HepG2 (cell line): Measurements from ENCODE around the gene ZCCHC3. TPM values are rescaled to one million over a fixed set of nuclear protein-coding genes. Genes with fewer than 3 reads are reported as not detected.

ENCODE experiments used
- ADNP ChIP-seq: sonication (generic); formaldehyde crosslinking; IDR thresholded peaks from 2 replicates; pipeline ENCODE4 v1.4.0; 2020; ENCODE audit warnings: missing genetic modification reagents
- ARID2 ChIP-seq: sonication (generic); formaldehyde crosslinking; IDR thresholded peaks from 2 replicates; pipeline ENCODE4 v1.8.1; 2022; ENCODE audit warnings: mild to moderate bottlenecking, missing genetic modification reagents, borderline replicate concordance
- BATF2 ChIP-seq: sonication (generic); formaldehyde crosslinking; IDR thresholded peaks from 2 replicates; pipeline ENCODE4 v1.8.0; 2022; ENCODE audit warnings: mild to moderate bottlenecking, missing genetic modification reagents, moderate library complexity
- CREM ChIP-seq, 2 experiments: sonication (generic) in 1 of 2; formaldehyde crosslinking in 1 of 2; IDR thresholded peaks; 2 replicates each; pipeline versions ENCODE4 v1.4.0 to v1.6.1; 2016 to 2020; ENCODE audit warnings: antibody characterized with exemption in 1 of 2, mild to moderate bottlenecking in 1 of 2, missing genetic modification reagents in 1 of 2
- FIP1L1 ChIP-seq: fragments of 200-400 bp; formaldehyde crosslinking; IDR thresholded peaks from 2 replicates; pipeline ENCODE4 v1.6.1; 2018; ENCODE audit warnings: low read depth, mild to moderate bottlenecking, low read length, moderate library complexity, borderline replicate concordance; ENCODE audit not compliant: insufficient read depth
- FOXP1 ChIP-seq, 2 experiments: fragments of 450-650 bp in 1 of 2; IDR thresholded peaks; 2 replicates each; pipeline ENCODE4 v1.6.1; 2017 to 2018; ENCODE audit warnings: antibody characterized with exemption in 1 of 2
- GLI4 ChIP-seq: sonication (generic); formaldehyde crosslinking; IDR thresholded peaks from 2 replicates; pipeline ENCODE4 v1.5.1; 2020; ENCODE audit warnings: missing genetic modification reagents, mild to moderate bottlenecking, moderate library complexity, borderline replicate concordance
- HIVEP1 ChIP-seq: sonication (generic); formaldehyde crosslinking; IDR thresholded peaks from 2 replicates; pipeline ENCODE4 v1.4.0; 2020; ENCODE audit warnings: mild to moderate bottlenecking, missing genetic modification reagents
- MAFK ChIP-seq, 2 experiments: IDR thresholded peaks in 1 of 2; conservative IDR thresholded peaks in 1 of 2; 2 replicates each; pipeline ENCODE4 v1.6.1; 2011; ENCODE audit warnings: improper control_type of control experiment in 2 of 2, low read length in 2 of 2
- MTA1 ChIP-seq: sonication (generic); formaldehyde crosslinking; IDR thresholded peaks from 2 replicates; pipeline ENCODE4 v1.4.0; 2020; ENCODE audit warnings: missing genetic modification reagents, mild to moderate bottlenecking, borderline replicate concordance
- MXI1 ChIP-seq: IDR thresholded peaks from 3 replicates; pipeline ENCODE4 v1.6.1; 2012; ENCODE audit warnings: low read depth, low read length, inconsistent platforms, borderline replicate concordance
- PLRG1 ChIP-seq: fragments of 450-650 bp; conservative IDR thresholded peaks from 2 replicates; pipeline ENCODE4 v1.6.1; 2016
- RBM22 ChIP-seq: fragments of 200-400 bp; formaldehyde crosslinking; optimal IDR thresholded peaks from 2 replicates; pipeline ENCODE3; 2017; ENCODE audit warnings: mild to moderate bottlenecking, low read length, moderate library complexity
- SIN3A ChIP-seq: IDR thresholded peaks from 2 replicates; pipeline ENCODE4 v1.6.1; 2011; ENCODE audit warnings: low read depth, mild to moderate bottlenecking, control low read depth, low read length, borderline replicate concordance
- SNAPC4 ChIP-seq: sonication (generic); formaldehyde crosslinking; IDR thresholded peaks from 2 replicates; pipeline ENCODE4 v1.4.0; 2020; ENCODE audit warnings: mild to moderate bottlenecking, missing genetic modification reagents
- SOX6 ChIP-seq, 2 experiments: fragments of 450-650 bp in 1 of 2; sonication (generic) in 1 of 2; formaldehyde crosslinking in 1 of 2; IDR thresholded peaks; 2 replicates each; pipeline versions ENCODE4 v1.4.0 to v1.6.1; 2017 to 2020; ENCODE audit warnings: antibody characterized with exemption in 1 of 2, mild to moderate bottlenecking in 1 of 2, missing genetic modification reagents in 1 of 2
- SPEN ChIP-seq: sonication (generic); formaldehyde crosslinking; IDR thresholded peaks from 2 replicates; pipeline ENCODE4 v1.5.1; 2020; ENCODE audit warnings: low read depth, mild to moderate bottlenecking, missing genetic modification reagents
- ZNF235 ChIP-seq: sonication (generic); formaldehyde crosslinking; IDR thresholded peaks from 2 replicates; pipeline ENCODE4 v1.8.1; 2023; ENCODE audit warnings: mild to moderate bottlenecking, missing genetic modification reagents, borderline replicate concordance
- ZNF333 ChIP-seq: sonication (generic); formaldehyde crosslinking; IDR thresholded peaks from 2 replicates; pipeline ENCODE4 v1.4.0; 2020; ENCODE audit warnings: mild to moderate bottlenecking, missing genetic modification reagents, borderline replicate concordance
- ZNF773 ChIP-seq: sonication (generic); formaldehyde crosslinking; IDR thresholded peaks from 2 replicates; pipeline ENCODE4 v1.4.0; 2020; ENCODE audit warnings: missing genetic modification reagents, borderline replicate concordance
- ZNF782 ChIP-seq: sonication (generic); formaldehyde crosslinking; IDR thresholded peaks from 2 replicates; pipeline ENCODE4 v1.4.0; 2020; ENCODE audit warnings: missing genetic modification reagents, mild to moderate bottlenecking, borderline replicate concordance
- polyA plus RNA-seq, 8 experiments: library from polyadenylated mRNA; depleted of rRNA in 3 of 8; stranded (reverse) in 7 of 8; unstranded in 1 of 8; fragments of >200 nt; fragmentation: Illumina TruSeq in 4 of 8; extraction: Trizol in 4 of 8; gene quantifications; 2 replicates each; pipeline versions ENCODE4 v1.2.1 to v1.2.3, GENCODE V29; 2011 to 2016; ENCODE audit warnings: low read depth in 4 of 8, missing spikeins in 1 of 8, mixed read lengths in 1 of 8; ENCODE audit not compliant: insufficient read depth in 1 of 8
- total RNA-seq, 5 experiments: library from RNA; depleted of rRNA; stranded (reverse); fragments of >200 nt; fragmentation: Illumina TruSeq; extraction: Trizol; gene quantifications; 2 replicates each; pipeline ENCODE4 v1.2.3, GENCODE V29; 2016; ENCODE audit warnings: low read depth in 1 of 5

ZCCHC3 gene
- total and polyA plus RNA-seq, 2 of the 13 experiments (the other 11 are each of a cell fraction or from before 2014, with no cell fraction given) = 46.6 to 63.0 TPM

GRCh38 chr20:297098-297924, at the start of gene ZCCHC3 (continued):
- TF ChIP-seq SNAPC4 (CRISPR knock-in tag) (peak; percentile 98), BATF2 (CRISPR knock-in tag) (peak; percentile 94), CREM (IDR thresholded peaks at IDR 0.05) (peak; percentile 75), CREM (CRISPR knock-in tag; IDR thresholded peaks at IDR 0.05) (0 out of 2 replicates have a peak, but pooled peaks have one; percentile 14), MTA1 (CRISPR knock-in tag) (peak; percentile 93; the same call in 1 of the 2 replicates), SPEN (peak; percentile 81; the same call in 1 of the 2 replicates), HIVEP1 (CRISPR knock-in tag) (peak; percentile 97), SOX6 (IDR thresholded peaks at IDR 0.05) (no peak), SOX6 (CRISPR knock-in tag; IDR thresholded peaks at IDR 0.05) (peak; percentile 94), ZNF333 (CRISPR knock-in tag) (0 out of 2 replicates have a peak, but pooled peaks have one; percentile 11), ARID2 (CRISPR knock-in tag) (peak; percentile 21; the same call in 1 of the 2 replicates), GLI4 (peak; percentile 68; the same call in 1 of the 2 replicates), ZNF773 (CRISPR knock-in tag) (peak; percentile 92), ZNF782 (CRISPR knock-in tag) (peak; percentile 46; the same call in 1 of the 2 replicates), FIP1L1 (peak; percentile 95; the same call in 1 of the 2 replicates), RBM22 (peak; percentile 94), PLRG1 (no peak), SIN3A (peak; percentile 75; the same call in 1 of the 2 replicates), ADNP (no peak), FOXP1 (IDR thresholded peaks at IDR 0.05) (no peak; the same call in 1 of the 2 replicates), FOXP1 (CRISPR knock-in tag; IDR thresholded peaks at IDR 0.05) (peak; percentile 69), MXI1 (peak; percentile 73; the same call in 1 of the 3 replicates), MAFK (conservative IDR thresholded peaks at IDR 0.05 in 1 of 2, IDR thresholded peaks at IDR 0.05 in 1 of 2; ENCODE audit: low read length in 2 of 2) (no peak), ZNF235 (peak; percentile 92)
